NOMO-1 treated with dmso at 0.1 percent for 144 hours (cell line): ENCODE results near the gene RASSF4.

ENCODE experiments used
- DNase-seq: peaks from one replicate; lab custom pipeline; 2025; ENCODE audit not compliant: unreplicated experiment; lab: John Stamatoyannopoulos, UW

The RASSF4 gene, protein sequence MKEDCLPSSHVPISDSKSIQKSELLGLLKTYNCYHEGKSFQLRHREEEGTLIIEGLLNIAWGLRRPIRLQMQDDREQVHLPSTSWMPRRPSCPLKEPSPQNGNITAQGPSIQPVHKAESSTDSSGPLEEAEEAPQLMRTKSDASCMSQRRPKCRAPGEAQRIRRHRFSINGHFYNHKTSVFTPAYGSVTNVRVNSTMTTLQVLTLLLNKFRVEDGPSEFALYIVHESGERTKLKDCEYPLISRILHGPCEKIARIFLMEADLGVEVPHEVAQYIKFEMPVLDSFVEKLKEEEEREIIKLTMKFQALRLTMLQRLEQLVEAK

DNA sequence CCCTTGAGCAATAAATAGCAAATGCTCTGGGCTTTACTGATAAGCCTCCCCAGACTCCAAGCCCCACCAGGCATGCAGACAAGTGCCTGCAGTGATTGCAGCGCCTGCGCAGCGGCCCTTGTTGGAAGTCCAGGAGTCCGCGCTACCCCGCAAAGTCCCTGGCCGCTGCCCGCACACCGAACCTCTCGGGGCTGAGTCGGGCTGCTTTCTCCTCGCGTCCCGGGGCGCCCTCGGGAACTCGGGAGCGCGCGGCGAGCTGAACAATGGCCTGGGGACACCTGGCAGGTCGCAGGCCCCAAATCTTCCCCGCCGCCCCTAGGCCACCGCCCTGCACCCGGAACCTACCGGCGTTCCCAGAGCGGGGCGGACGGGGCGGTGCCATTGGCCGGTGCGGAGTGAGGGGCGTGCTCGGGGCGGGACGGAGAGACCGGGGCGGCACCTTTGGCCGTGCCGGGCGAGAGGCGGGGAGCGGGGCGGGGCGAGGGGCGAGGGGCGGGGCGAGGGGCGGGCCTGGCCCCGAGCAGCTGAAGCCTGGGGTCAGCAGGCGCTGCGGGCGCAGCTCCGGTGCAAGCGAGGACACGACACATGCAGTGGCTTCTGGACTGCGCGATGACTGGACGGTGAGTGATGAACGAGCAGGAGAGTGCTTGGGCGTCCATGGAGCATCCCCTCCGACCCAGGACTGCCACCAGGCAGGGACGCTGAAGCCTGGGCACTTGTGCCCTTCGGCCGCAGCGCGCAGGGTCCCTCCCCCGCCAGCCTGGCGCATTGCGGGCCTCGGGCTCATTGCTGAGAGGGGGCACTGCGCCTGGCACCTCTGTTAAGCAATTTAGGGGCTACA lies at the start of gene RASSF4:
TSS of gene RASSF4 (plus strand) at position 556 of the 841 bp plus-strand sequence. CDS start 10,401 bp downstream, outside the sequence.
- DNase-seq, result peak; percentile 84

DNA sequence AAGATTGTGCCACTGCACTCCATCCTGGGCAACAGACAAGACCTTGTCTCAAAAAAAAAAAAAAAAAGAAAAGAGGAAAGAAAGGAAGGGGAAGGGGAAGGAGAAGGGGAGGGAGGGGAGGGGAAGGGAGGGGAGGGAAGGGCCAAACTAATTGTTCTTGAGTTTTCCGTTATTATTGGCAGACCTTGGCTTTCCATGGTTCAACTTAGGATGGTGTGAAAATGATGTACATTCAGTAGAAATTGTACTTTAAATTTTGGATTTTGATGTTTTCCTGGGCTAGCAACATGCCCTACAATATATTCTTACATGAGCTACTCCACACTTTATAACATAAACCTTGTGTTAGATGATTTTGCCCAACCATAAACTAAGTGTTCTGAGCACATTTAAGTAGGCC lies 49.7 kb upstream of the RASSF4 start:
- no peak for DNase-seq

DNA sequence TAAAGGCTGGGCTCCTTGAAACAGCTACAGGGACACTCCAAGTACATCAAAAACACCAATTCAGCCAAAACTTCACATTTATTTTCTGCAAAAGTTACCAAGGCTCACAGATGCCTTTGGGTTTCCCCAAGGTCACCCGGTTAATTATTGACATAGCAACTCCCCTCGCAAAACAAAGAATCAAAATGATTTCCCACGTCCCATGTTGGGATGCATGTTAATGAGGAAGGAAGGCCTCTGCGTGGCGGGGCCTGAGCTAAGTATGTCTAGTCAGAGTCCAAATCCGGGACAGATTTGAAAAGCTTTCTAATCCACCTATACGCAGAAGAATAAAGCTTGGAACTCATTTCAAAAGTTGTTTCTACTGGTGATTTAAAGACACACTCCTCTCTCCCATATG lies 49.0 kb upstream of the RASSF4 start:
- DNase-seq, result no peak

DNA sequence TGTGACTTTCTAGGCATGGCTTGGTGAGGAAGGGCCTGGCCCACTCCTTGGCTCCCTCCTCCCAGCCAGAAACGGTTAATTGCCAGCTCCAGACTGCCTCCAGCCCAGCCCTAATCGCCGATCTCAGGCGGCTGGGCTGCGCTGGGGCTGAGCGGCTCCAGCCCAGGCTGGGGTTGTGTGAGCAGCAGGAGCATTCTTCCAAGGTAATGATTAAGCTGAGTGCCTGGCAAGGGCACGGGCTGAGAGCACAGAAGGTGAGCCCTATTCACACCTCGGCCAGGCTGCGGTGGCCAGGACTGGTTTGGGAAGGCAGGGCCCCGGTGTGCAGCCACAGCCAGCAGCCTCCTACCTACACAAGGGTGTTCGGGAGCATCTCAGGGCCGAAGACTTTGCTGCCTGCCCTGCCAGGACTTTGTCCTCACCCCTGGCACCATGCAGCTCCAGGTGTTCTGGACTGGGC lies 48.5 kb upstream of the RASSF4 start, which contains the start of gene TMEM72:
TSS of gene TMEM72 (plus strand) at position 257 of the 460 bp plus-strand sequence. CDS start at position 433, 176 bp downstream.
- no peak for DNase-seq

DNA sequence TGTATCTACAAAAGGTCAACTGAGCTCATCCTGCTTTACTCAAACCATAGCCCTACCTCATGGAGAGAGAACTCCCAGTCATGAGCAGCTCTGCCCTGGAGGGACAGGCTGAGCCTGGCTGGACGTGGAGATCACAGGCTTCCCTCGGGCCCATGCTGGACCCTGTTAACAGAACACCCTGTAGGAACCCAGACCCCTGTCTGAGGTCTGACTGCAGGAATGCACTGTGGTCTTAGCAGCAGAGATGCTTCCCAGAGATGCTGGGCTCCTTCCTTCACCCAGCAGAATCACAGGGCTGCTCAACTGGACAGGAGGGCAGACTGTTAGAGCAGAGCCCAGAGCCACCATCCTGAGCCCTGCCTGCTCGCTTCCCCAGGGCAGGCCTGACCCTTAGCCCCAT lies 47.7 kb upstream of the RASSF4 start:
- DNase-seq, result no peak

DNA sequence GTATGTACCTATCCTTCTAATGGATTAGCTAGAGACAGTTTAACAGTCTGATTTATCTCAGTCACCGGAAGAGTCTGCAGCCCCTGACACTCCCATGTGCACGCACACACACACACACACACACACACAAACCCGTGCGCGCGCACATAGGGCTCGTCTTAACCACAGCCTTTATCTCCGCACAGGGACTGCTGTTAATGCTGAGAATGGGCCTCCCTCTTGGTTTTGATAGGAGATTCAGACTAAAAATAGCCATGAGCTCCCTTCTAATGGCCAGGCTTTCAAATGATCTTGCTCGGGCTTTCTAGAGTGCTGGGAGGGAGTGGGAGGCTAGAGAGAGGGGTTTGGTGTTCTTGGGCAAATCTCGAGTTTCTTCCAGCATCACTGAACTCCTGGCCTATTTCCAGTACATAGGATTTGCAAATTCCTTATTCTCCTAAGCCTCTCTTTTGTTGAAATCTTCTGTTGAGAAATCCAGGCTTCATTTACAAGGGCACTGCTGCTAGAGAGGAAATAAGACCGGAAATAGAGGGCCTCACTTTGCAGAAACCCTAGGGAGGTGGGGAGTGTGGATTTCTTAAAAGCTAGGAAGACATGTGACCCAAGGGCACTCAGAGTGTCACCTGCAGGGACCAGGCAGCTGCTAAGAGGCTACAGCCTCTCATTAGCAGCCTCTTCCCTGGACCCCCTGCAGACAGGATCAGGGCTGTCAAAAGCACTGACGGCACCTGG lies 46.1 kb upstream of the RASSF4 start:
- DNase-seq, result peak; percentile 92

DNA sequence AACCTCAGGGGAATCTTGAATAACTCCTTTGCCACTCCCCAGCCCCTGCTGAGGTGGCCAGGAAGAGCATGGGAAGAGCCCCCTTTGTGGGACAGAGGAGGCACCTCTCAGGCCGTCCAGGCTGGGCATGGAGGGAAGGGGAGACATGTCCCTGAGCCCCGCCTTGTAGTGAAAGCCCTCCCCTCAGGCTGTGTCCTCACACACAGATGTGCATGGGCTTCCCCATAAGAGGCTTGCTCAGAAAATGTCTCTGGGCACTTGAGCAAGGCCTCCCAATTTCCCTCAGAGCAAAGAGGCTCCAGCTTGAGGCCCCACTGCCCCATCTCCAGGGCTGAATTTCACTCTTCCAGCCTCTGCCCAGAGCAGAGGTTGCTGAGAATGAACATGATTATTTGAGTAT lies 44.7 kb upstream of the RASSF4 start:
- DNase-seq, result no peak

DNA sequence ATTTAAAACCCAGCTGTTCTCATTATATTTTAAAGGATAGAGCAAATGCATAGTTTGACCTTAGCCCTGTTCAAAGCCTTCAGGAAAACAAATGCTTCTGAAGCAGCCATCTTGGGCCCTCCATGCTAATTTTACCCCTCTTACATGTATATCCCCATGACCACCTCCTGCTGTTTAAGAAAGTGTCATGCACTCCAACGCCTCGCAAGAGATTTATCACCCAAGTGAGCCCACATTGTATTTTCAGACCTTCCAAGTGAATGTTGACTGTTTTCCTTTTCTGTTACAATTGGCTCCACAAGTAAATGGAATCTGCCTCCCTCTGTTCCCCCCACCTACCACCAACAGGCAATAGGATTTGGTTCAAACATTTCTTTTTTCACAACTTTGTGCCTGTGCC lies 43.2 kb upstream of the RASSF4 start:
- DNase-seq, result no peak

DNA sequence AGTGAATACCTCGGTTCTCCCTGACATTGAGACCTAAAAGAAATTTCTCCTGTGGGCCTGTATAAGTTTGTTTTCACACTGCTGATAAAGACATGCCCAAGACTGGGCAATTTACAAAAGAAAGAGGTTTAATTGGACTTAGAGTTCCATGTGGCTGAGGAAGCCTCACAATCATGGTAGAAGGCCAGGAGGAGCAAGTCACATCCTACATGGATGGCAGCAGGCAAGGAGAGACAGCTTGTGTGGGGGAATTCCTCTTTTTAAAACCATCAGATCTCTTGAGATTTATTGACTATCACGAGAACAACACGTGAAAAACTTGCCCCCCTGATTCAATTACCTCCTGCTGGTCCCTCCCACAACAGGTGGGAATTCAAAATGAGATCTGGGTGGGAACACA lies 41.8 kb upstream of the RASSF4 start:
- no peak for DNase-seq

DNA sequence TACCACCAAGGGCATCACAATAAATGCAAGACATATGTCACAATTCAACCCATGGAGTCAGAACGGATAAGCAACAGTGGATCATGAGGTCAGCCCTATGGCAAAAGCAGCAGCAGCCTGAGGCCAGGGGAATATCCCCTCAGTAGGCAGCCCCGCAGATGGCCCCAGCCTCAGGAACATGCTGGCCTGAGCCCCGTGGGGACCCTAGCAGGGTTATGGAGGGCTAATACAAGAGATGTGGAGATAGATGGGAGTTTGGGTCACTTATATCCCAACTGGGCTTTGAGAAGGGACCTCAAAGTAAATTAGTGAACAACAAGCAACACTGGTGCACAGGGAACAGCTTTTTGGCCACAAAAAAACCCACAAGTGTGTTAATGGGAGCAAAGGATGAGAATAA lies 39.4 kb upstream of the RASSF4 start:
- no peak for DNase-seq

DNA sequence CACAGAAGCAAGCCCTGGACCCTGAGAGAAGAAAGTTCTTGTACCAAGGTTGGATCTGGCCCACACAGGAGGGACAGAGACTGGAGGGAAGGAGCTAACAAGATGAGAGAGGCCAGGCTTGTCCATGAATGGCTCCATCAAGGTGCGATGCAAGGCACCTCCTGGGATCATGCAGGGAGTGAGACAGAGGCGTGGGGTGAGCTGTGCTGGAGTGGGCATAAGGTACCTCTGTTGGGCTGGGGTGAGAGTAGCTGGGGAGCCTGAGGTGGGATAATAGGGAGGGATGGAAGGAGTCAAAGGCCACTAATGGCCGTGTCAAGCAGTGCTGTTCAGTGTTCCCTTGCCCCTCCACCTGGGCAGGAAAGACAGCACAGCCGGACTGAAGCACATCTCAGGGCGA lies 38.5 kb upstream of the RASSF4 start:
- DNase-seq, result no peak

DNA sequence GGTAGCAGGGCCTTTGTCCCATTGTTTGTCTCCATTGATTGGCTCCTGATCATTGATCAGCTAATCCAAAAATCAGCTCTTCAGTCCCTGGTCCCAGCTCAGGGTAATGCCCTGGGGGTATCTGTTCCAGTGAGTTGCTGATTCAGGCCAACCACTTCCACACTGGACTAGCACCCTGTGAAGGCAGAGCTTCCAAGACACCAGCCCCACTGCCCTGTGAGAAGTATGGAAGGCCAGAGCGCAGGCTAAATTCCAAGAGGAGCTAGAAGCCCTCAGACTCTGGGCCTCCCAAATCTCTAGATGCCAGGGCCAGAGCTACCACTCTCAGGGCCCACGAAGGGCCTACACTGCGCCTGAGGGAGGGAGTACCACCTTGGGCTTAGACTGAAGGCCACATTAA lies 38.1 kb upstream of the RASSF4 start:
- DNase-seq, result no peak

DNA sequence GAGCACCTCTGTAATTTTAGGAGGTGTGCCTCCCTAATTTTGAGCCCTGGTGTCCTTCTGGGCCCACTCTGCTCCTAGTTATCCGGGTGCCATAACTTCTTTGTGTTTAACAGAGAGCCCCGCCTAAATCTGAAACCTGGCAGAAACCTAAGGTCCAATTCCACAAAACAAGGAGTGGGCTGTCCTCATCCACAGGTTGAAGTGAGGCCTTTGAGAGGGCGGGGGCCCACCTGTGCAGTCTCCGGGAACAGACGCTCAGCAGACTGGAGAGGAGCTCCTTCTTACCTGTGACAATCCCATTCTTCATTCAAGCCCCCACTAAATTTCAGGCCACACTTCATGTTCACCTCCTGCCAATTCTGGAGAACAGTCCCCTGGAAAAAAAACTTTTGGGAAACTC lies 37.6 kb upstream of the RASSF4 start:
- no peak for DNase-seq

DNA sequence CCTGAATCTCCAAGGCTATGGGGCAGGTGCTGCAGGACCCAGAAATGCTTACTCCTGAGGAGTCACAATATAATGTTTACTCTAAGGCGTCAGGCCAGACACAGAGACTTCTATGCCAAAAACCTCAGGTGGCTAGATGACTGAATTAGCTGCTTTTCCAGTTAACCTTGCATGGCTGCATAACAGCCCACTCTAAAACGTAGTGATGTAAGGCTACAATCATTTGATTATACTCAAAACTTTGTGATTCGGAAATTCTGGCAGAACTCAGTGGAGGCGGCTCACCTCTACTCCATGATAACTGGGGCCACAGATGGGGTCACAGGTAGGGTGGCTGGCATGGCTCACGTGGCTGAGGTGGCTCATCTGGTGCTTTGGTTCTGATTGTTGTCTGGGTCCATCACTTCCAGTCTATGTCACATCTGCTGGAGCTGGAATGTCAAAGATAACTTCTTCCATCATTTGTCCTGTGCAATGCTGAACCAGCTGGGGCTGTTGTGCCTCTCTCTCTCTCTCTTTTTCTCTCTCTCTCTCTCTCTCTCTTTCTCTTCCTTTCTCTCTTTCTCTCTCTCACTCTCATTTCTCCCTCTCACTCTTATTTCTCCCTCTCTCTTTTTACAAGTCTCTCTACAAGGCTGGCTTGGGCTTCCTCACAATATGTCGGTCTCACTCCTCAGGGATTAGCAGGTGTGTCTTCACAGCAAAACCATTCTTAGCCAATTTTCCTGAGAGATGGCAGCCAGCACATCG lies 36.6 kb upstream of the RASSF4 start:
- DNase-seq, result no peak

DNA sequence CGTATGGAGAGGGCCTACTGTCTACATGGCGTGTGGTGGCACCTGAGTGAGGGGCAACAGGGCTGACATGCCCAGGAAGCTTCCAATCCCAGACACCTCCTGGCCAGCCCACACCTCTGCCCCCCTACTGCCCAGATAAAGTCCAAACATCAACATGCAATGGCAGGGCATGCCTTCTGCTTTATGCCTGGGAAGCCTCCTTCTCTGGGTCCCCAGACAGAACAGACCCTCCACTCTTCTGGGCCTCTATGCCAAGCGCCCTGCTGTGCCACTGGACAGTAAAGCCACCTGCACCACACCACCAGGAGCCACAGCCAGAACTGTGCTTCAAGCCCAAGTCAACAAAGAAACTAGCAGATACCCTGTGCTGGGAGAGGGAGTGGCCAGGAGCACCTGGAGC lies 36.0 kb upstream of the RASSF4 start:
- no peak for DNase-seq

DNA sequence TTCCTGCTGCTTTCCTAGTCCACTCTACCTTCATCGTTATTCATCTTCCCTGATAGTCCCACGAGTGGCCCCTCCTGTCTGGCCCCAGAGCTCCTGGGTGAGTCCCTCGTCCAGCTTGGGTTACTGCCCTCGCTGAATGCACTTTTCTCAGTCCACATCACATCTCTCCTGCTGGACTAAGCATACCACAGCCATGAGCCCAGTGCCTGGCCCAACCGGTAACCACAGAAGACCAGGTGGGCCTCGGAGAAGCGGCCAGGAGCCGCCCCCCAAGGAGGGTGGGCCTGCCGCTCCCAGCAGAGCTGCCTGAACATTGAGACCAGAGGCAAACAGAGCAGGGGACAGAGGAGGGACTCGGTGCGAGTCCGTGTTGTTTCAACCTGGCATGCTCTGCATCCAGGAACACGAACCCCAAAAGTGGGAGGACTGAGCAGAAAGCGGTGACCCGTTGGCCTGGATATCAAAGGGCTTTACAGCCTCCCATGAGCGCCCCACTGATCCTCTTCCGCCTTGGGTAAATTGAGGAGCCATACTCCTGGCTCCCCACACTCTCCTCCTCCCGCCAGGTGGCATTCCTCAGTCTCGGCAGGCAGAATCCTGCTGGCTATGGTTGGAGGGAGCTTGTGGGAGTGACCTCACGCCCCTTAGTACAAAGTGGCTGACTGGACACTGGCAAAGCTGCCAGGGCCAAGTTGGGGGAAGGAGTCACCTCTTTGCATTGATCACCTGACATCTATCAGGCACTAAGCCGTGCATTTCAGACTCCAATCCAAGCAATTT lies 35.2 kb upstream of the RASSF4 start:
- DNase-seq, result no peak

DNA sequence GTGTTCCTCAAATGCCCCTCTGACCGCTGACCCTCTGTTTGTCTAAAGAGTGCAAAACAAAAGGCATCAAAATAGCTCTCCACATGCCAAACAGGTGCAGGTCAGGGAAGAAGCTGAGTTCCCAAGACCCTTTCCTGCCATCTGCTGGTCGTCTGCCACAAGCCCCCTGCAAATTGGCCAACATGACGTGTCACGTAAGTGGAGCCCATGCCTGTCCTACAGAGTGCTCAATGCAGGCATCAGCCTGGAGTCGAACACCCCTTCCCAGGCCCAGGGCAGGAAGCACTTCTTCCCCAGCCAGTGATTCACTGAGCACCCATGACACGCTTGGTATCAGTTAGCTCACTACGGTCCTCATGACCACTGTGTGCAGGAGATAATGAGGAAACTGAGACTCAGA lies 34.4 kb upstream of the RASSF4 start:
- DNase-seq, result peak; percentile 16

DNA sequence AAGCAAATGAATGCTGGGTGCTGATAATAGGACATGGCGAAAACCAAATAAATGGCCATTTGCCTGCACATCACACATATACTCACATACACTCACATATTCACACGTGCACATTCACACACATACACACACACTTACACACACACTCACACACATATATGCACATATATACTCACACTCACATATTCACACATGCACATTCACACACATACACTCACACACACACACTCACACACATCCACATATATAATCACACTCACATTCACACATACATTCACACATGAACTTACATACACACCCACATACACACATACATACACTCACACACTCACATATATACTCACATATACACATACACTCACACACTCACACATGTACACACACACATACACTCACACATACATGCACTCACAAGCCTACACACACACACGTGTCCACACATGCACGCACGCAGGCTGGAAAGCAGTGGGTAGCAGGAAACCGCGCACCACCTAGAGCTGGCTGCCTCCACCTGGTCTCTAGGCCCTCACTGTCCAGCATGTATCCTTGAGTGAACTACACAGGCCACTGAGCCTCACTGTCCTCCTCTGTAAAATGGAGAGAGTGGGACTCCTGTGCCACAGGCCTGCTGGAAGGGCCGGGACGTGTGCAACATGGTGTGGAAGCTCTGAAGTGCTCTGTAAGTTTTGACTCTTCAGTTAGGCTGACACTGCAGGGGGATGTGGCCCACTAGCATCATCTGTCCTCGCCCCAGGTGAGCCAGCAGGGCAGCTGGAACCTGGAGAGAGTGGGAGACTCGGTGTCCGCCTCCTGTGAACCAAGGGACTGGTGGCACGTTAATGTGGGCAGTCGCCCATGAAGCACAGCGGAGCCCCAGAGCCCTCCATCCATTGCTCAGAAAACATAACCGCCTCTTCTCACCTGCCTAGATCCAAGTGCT lies 33.5 kb upstream of the RASSF4 start:
- DNase-seq, result no peak

DNA sequence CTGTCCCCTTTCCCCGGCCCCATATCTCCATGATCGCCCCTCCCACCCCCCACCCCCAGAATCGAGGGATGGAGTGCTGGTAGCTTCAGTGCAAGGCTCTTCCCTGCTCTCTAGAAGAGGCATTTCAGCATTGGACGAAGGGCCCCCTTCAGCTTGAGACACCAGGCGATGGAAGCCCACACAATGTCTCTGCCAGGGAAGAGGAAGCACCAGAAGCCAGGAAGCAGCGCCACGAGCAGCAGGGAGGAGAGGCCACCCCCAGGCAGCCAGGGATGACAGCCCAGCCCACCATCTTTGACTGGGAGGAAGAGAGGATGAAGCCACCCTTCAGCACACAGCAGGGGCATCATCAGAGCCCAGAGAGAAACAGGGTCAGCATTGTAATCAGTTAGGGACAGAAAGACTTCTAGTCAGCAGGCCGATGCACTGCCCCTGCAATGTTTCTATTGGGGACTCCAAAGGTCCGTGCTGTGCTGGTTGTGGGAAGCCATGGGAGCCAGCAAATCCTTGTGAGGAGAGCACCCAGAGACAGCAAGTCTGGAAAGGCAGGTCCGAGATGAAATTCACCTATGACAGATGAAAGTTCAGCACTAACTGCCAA lies 32.8 kb upstream of the RASSF4 start:
- no peak for DNase-seq
